ENCODE results near the gene ZNF862.

GRCh38 chr7:149873074-149873969, 35.1 kb downstream of the ZNF862 start, which contains the start of gene ATP6V0E2:
- TF ChIP-seq CTCF (IDR thresholded peaks at IDR 0.05) (no peak), POLR2A (IDR thresholded peaks at IDR 0.05) (no peak), EP300 (IDR thresholded peaks at IDR 0.05) (no peak), POLR2AphosphoS5 (IDR thresholded peaks at IDR 0.05) (no peak)
